Measurements from ENCODE around the gene MYO16. TPM values are rescaled to one million over a fixed set of nuclear protein-coding genes. Genes with fewer than 3 reads are reported as not detected.
"Not testable (repeated sequence)": the region's sequence is repeated elsewhere in the genome, so short reads cannot be mapped to it uniquely, and the experiment has no call there.

MYO16 gene
- total RNA-seq, 4 donors from 2014 or later = 0.53 TPM; not detected in 3

GRCh38 chr13:108911807-108912206 is 282.4 kb downstream of the MYO16 start:
- no peak for TF ChIP-seq CTCF (IDR thresholded peaks at IDR 0.05)
- no peak for TF ChIP-seq POLR2A (IDR thresholded peaks at IDR 0.05)
- H3K27me3 ChIP-seq = no peaks in the 10 kb centered on the region
- H3K4me1 ChIP-seq = peaks cover 0 to 11% (median 0%) of the 10 kb centered on the region in 4 donors
- H3K36me3 ChIP-seq = no peaks in the 10 kb centered on the region
- no peak overlapping the region for H3K4me3 ChIP-seq
- no peak overlapping the region for H3K27ac ChIP-seq
- no peaks in the 10 kb centered on the region for H3K9me3 ChIP-seq
- no peak for DNase-seq

GRCh38 chr13:108913731-108914130 is 284.3 kb downstream of the MYO16 start:
- H3K9me3 ChIP-seq, H3K36me3 ChIP-seq, DNase-seq, H3K27me3 ChIP-seq, H3K27ac ChIP-seq, H3K4me3 ChIP-seq: not testable (repeated sequence)
- peaks cover 0 to 11% (median 0%) of the 10 kb centered on the region in 4 donors for H3K4me1 ChIP-seq

- Histone ChIP-seq H3K4me1 (peaks cover 0 to 11% (median 0%) of the 10 kb centered on the region in 4 donors), H3K9me3 (no peaks in the 10 kb centered on the region), H3K4me3 (no peak overlapping the region), H3K36me3 (no peaks in the 10 kb centered on the region), H3K27ac (peak overlapping the region in 2 of 4 donors; percentile 46 to 65), H3K27me3 (no peaks in the 10 kb centered on the region)
- no peak for DNase-seq
- TF ChIP-seq POLR2A (IDR thresholded peaks at IDR 0.05) = no peak
- peak in 5 of 6 experiments; percentile 10 to 32 (median 23) for TF ChIP-seq CTCF (IDR thresholded peaks at IDR 0.05)
Observed at GRCh38 chr13:108915095-108915633, 285.8 kb downstream of the MYO16 start.

GRCh38 chr13:108915634-108916512 is 286.5 kb downstream of the MYO16 start:
- TF ChIP-seq CTCF (IDR thresholded peaks at IDR 0.05) (no peak), POLR2A (IDR thresholded peaks at IDR 0.05) (no peak)
- Histone ChIP-seq H3K4me3 (peak overlapping the region in 1 of 4 donors; percentile 32), H3K4me1 (peaks cover 0 to 11% (median 0%) of the 10 kb centered on the region in 4 donors), H3K9me3 (no peaks in the 10 kb centered on the region), H3K27ac (peak overlapping the region in 3 of 4 donors; percentile 26 to 65 (median 46)), H3K36me3 (no peaks in the 10 kb centered on the region), H3K27me3 (no peaks in the 10 kb centered on the region)
- DNase-seq = peak; percentile 71 to 94 (median 79)

GRCh38 chr13:108917581-108917980 is 288.2 kb downstream of the MYO16 start:
- Histone ChIP-seq H3K4me3 (no peak overlapping the region), H3K27me3 (no peaks in the 10 kb centered on the region), H3K27ac (no peak overlapping the region), H3K4me1 (peaks cover 0 to 11% (median 0%) of the 10 kb centered on the region in 4 donors), H3K9me3 (no peaks in the 10 kb centered on the region), H3K36me3 (no peaks in the 10 kb centered on the region)
- DNase-seq = no peak
- TF ChIP-seq CTCF (IDR thresholded peaks at IDR 0.05) (no peak), POLR2A (IDR thresholded peaks at IDR 0.05) (no peak)
